CD4-positive, alpha-beta T cell treated with Interferon alpha-2 for 1 hour (primary cell): ENCODE data around the gene KLHL41.
"Not testable (repeated sequence)": the region's sequence is repeated elsewhere in the genome, so short reads cannot be mapped to it uniquely, and the experiment has no call there.

ENCODE experiments used
- DNase-seq, 2 donors: peaks; one replicate each; pipeline ENCODE4 v3.0.0-alpha.2; 2020 to 2022

The KLHL41 gene

GRCh38 chr2:169511818-169512217, 2.3 kb downstream of the KLHL41 start:
- DNase-seq = no peak

DNA sequence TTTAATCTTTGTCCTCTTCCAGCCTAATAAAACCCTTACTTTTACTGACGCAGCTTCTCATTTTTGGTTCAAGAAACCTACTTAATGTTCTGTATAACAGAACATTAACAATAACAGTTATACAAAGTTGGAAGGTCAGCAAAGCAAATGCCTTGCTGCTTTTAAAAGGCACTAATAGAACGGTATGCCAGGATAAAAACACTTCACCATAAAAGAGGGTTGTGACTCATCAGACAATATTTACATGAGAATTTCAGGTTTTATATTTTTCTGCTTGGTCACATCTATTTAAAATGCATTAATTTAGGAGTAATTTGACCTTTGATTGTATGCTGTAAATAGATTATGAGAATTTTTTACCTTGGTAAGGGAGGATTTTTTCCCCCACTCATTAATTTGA, 3.0 kb downstream of the KLHL41 start:
- no peak for DNase-seq

GRCh38 chr2:169513094-169513493, 3.6 kb downstream of the KLHL41 start:
- no peak for DNase-seq

DNA sequence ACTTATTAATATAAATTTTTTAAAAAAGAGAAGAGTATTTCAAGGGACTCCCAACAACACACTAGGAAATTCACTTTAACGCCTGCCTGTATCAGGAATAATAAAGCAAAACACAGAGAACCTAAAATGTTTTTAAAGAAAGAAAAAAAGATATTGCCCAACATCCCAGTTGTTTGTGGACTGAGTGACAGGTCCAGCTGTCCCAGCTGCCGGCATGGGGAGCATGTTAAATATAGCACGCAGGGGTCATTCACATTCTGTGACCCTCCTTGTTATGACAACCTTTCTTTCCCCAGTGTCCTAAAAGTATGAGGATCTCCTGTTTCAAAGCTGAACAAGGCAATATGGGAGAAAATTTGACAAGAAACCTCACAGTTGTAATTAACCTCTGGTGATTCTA, 4.4 kb downstream of the KLHL41 start:
- no peak for DNase-seq

DNA sequence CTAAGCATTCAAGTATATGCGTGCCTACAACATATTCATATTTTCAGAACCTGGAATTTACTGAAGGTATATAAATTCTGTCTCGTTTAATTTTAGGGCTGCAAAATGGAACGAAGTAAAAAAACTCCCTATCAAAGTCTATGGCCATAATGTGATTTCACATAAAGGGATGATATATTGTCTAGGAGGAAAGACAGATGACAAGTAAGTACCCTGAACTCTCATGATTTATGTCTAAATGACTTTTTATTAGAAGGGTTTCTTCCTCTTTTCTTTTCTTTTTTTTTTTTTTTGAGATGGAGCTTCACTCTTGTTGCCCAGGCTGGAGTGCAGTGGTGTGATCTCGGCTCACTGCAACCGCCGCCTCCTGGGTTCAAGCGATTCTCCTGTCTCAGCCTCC, 5.3 kb downstream of the KLHL41 start:
- DNase-seq = not testable (repeated sequence)

DNA sequence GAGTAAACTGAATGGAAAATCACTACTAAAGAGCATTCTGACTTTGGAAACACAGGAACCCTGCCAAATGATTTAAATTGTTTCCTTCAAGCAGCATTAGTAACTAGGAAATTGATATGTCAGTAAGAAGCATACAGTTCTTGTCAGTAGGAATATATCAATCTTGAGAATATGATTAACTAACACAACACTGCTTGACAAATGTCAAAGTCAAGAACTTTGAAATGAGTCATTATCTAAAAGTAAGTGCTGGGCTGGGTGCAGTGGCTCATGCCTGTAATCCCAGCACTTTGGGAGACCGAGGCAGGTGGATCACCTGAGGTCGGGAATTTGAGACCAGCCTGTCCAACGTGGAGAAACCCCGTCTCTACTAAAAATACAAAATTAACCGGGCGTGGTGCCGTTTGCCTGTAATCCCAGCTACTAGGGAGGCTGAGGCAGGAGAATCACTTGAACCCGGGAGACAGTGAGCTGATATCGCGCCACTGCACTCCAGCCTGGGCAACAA, 7.0 kb downstream of the KLHL41 start:
- not testable (repeated sequence) for DNase-seq

GRCh38 chr2:169520896-169521295, 11.4 kb downstream of the KLHL41 start:
- DNase-seq = no peak

DNA sequence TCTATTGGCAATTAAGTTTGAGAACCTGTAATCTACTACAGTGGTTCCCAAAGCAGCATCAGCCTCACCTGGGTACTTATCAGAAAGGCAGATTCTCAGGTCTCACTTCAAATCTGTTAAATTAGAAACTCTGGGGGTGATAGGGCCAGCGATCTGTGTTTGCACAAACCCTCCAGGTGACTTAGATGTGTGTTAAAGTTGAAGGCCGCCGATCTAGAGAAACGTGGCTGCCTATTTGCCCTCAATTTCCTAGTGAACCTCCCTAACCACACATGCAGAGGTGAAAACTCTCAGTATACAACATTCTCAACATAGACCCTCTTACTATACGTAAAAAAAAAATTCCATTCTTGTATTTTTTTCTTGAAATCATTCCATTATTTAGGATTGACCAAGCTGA, 14.2 kb downstream of the KLHL41 start:
- no peak for DNase-seq

DNA sequence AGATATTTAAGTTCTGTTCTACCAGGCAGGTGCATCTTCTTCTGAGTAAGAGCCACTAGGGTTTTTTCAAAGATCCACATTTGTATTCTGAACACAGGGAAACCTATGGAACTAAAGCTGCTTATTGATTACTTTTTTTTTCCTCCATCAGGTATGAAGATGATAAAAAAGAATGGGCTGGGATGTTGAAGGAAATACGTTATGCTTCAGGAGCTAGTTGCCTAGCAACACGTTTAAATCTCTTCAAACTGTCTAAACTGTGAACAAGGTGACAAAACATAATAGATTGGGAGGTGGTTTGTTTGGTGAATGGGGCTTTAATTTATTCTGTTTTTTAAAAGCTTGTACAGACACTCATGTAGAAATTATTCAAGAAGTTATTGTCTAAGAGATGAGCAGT, 15.9 kb downstream of the KLHL41 start:
- DNase-seq = no peak

DNA sequence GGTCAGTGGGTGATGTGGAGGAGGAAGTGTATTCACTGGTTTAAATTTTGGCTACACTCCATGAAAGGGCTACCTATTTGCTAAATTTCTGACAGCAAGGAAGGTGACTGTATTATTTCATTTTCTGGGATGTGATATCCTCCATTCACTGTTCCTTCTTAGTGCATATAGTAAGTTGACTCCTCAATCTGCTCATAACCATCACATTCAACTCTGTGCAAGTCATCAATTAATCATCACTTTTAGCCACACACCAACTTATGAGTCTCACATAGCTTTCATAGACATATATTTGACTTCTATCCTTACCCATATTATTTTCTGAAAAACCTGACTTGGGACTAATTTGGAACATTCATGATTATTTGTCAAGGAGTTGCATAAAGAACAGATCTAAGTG, 16.9 kb downstream of the KLHL41 start:
- DNase-seq = no peak

DNA sequence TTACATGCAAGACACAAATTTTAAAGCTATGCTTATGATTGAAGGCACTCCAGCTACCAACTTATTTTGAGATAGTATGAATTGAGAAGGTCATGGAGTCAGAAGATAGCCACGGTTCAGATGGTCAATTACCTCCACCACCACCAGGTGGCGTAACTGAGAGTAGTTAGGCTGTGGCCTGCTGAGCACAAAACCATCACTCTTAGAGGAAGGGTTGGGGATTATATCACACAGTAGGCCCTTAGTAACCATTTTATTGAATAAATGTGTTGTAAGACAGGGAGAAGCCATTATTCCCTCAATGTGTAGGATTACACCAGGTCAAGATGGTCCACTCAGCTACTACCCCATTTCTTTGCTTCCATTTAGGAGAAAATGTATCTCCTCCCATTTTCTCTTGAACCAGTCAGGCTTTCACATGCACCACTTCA, 18.8 kb downstream of the KLHL41 start:
- peak; percentile 64 to 78 for DNase-seq

- not testable (repeated sequence) for DNase-seq
Measured at GRCh38 chr2:169539460-169539859, 30.0 kb downstream of the KLHL41 start.

DNA sequence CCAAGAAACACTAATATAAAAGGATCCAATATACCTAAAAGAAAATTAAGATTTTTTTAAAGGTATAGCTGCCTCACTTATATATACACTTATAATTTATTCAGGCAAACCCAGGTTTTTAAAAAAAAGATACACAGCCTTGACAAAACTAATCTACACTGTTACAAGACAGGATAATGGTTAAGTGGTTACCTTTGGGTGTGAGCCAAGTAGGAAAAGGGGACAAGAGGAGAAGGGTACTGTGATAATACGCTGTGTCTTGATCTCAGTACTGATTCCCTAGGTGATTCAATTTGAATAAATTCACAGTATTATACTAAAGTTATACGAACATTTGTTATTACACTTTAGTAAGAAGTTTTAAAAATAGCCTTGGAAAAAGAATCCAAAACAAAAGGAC, 30.6 kb downstream of the KLHL41 start:
- DNase-seq = no peak

DNA sequence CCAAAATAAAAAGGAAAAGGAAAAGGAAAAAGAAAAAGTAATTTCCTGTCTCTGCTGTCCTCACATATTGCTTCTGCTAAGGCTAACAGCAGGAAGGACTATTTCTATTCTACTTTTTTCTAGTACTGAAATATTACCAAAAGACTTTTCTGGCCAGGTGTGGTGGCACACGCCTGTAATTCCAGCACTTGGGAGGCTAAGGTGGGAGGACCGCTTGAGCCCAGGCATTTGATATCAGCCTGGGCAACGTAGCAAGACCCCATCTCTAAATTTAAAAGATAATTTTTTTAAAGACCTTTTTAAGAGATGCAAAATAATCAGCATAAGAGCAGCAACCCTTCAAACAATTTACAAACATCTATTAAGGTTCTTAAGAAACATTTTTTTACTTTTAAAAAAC, 32.9 kb downstream of the KLHL41 start:
- DNase-seq = no peak

- no peak for DNase-seq
Measured at GRCh38 chr2:169546756-169547155, 37.3 kb downstream of the KLHL41 start.

GRCh38 chr2:169561364-169561763, 51.9 kb downstream of the KLHL41 start:
- no peak for DNase-seq

DNA sequence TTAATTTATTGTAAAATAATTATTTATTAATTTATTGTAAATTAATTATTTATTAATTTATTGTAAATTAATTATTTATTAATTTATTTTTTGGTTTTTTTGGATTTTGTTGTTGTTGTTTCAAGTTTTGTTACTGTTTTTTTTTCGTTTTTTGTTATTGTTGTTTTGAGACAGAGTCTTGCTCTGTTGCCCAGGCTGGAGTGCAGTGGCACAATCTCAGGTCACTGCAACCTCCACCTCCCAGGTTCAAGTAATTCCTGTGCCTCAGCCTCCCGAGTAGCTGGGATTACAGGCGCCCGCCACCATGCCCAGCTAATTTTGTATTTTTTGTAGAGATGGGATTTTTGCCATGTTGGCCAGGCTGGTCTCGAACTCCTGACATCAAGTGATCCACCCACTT, 52.6 kb downstream of the KLHL41 start:
- DNase-seq = not testable (repeated sequence)

- no peak for DNase-seq
Measured at GRCh38 chr2:169562519-169562918, 53.0 kb downstream of the KLHL41 start.

GRCh38 chr2:169565686-169566085, 56.2 kb downstream of the KLHL41 start:
- DNase-seq = no peak

DNA sequence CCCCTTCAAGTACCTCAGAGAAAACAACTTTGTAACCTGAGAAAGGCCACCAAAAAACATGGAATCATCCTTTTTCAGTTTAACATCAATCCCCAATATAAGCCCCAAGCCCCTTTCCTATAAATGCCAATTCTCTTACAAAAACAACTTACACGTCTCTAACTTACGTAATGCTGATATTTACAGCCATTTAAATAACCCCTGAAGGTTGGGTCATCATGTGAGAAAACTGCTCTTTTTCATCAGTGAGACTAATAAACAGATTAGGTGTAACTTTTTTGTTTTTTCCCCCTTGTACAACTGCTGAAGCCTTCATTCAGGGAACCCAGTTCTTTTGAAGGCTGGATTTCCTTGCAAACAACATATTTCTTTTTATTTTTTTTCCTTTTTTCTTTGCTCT, 60.4 kb downstream of the KLHL41 start:
- no peak for DNase-seq

DNA sequence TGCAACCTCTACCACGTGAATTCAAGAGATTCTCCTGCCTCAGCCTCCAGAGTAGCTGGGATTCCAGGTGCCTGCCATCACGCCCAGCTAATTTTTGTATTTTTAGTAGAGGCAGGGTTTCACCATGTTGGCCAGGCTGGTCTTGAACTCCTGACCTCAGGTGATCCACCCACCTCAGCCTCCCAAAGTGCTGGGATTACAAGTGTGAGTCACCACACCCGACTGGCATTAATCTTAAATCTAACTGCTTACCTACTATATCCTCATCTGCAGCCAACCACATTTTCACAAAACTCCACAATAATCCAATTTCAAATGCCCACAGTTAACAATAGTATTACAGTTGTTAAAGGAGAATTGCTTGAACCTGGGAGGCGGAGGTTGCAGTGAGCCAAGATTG, 61.2 kb downstream of the KLHL41 start:
- DNase-seq = not testable (repeated sequence)

GRCh38 chr2:169571571-169571970, 62.1 kb downstream of the KLHL41 start:
- DNase-seq = no peak

- no peak for DNase-seq
Measured at GRCh38 chr2:169572189-169572588, 62.7 kb downstream of the KLHL41 start.

DNA sequence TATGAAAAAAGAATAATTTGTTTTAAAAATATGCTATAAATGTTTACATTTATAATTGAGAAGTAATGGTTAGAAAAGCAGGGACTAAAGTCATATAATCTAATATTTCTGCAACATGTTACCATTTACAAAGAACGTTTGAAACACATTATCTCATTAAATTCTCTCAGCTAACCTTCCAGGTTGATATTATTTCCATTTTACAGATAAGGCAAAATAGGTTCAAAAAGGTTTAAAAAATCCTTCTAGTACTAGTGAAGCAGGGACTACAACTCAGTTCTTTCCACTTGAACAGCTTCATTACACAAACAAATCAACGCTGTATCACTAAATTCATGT, 63.3 kb downstream of the KLHL41 start:
- DNase-seq = no peak

DNA sequence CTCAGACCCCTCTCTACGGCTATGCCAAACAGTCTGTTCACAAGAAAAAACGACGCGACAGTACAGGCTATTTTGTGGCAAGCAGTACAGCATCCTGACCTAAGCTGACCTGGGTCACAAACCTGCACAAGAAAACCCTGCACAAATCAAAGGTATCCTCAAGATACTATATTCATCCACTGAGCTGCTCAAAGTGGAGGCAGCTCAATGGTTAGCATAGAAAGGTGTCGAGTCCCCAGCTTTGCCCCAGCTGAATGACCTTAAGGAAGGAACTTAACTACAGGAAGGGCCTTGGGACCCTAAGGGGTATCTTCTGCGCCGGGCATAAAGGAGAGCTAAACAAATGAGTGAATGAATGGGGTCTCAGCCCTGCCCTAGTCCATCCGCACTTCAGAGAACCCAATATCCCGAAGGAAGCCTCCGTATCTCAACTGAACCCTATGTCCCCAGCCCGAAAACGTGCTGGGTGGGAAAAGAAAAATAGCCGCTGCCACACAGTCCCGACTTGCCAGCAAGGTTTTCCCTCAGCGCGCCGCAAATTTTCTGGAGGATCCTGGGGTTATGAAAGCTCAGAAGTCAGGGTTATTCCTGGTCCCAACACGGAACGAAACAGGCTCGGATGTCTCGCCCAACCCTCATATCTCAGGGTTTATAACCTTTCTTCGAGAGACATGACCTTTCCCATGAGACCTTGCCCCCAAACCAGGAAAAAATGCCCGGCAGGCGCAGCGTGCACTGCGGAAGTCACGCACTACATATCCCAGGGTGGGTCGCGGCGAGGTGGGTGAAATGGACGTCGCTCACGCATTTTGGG, 63.9 kb downstream of the KLHL41 start, which contains the start of gene FASTKD1:
Gene FASTKD1 (minus strand): TSS at position 706 of the 814 bp plus-strand sequence. CDS start 1,836 bp downstream, outside the sequence.
- peak; percentile 86 to 91 for DNase-seq
